ENCODE results near the gene MRPS21. TPM values are rescaled to one million over a fixed set of nuclear protein-coding genes. Genes with fewer than 3 reads are reported as not detected.

MRPS21 gene
- total RNA-seq, 1 donor from 2014 or later: 66.7 TPM

DNA sequence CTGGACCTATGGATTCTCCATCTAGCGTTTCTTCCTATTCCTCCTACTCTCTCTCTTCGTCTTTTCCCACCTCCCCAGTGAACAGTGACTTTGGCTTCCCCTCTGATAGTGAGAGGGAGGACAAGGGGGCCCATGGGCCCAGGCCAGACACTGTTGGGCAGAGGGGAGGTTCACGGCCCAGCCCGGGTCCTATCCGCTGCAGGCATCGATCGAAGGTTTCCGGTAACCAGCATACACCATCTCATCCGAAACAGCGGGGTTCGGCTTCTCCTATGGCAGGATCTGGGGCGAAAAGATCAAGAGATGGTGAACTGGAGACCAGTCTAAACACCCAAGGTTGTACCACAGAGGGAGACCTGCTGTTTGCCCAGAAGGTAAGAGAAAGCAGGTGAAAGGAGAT lies 10.4 kb upstream of the MRPS21 start:
- Histone ChIP-seq H3K36me3 (ENCODE audit: control insufficient read depth, insufficient read depth, low read length) (no peaks in the 10 kb centered on the region), H3K4me3 (ENCODE audit: low read depth, low read length) (peak overlapping the region; percentile 56), H3K27me3 (ENCODE audit: control insufficient read depth, insufficient read depth, low read length) (peaks cover 2% of the 10 kb centered on the region)
- no peak for DNase-seq (ENCODE audit: low read depth)
- TF ChIP-seq, protein P1, sequence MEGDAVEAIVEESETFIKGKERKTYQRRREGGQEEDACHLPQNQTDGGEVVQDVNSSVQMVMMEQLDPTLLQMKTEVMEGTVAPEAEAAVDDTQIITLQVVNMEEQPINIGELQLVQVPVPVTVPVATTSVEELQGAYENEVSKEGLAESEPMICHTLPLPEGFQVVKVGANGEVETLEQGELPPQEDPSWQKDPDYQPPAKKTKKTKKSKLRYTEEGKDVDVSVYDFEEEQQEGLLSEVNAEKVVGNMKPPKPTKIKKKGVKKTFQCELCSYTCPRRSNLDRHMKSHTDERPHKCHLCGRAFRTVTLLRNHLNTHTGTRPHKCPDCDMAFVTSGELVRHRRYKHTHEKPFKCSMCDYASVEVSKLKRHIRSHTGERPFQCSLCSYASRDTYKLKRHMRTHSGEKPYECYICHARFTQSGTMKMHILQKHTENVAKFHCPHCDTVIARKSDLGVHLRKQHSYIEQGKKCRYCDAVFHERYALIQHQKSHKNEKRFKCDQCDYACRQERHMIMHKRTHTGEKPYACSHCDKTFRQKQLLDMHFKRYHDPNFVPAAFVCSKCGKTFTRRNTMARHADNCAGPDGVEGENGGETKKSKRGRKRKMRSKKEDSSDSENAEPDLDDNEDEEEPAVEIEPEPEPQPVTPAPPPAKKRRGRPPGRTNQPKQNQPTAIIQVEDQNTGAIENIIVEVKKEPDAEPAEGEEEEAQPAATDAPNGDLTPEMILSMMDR (IDR thresholded peaks at IDR 0.05; ENCODE audit: insufficient read depth, low read length, poor library complexity, severe bottlenecking): no peak

DNA sequence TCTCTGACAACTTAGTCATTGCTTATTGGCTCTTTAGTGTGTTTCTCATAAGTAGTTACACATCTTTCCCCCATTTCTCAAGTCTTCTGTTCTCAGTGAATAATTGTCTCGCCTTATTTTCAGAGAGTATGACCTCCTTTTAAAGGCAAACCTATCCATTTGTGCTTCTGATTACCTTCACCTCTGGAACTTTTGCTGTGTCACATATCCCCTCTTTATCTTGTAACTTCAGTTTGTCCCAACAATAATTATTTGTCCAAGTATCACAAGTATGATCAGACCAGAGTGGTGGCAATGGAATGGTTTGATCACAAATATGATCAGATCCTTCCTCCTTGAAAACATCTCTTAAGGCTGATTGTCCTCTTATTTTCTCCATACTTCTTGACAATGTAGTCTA lies 5.3 kb upstream of the MRPS21 start:
- no peak overlapping the region for H3K4me3 ChIP-seq (ENCODE audit: low read depth, low read length)
- no peaks in the 10 kb centered on the region for H3K36me3 ChIP-seq (ENCODE audit: control insufficient read depth, insufficient read depth, low read length)
- TF ChIP-seq, protein P1 (IDR thresholded peaks at IDR 0.05; ENCODE audit: insufficient read depth, low read length, poor library complexity, severe bottlenecking): no peak
- no peak for DNase-seq (ENCODE audit: low read depth)
- H3K27me3 ChIP-seq (ENCODE audit: control insufficient read depth, insufficient read depth, low read length): no peaks in the 10 kb centered on the region

DNA sequence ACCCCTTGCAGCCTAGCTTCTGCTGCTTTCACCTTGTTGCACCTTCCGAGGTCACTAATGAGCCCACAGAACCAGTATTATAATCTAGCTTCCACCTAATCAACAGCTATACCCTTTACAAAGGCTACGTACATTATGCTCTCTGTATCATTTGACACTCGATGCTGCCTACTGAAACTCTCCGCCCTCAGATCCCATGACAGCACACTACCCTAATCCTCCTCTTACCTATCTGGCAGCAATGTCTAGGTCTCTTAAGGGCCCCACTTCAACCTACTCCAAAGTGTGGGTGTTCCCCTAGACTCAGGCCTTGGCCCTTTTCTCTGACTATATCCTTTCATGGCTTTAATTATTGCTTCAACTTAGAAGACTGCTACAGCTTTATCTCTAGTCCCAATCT lies 4.8 kb upstream of the MRPS21 start:
- Histone ChIP-seq H3K36me3 (ENCODE audit: control insufficient read depth, insufficient read depth, low read length) (no peaks in the 10 kb centered on the region), H3K4me3 (ENCODE audit: low read depth, low read length) (no peak overlapping the region), H3K27me3 (ENCODE audit: control insufficient read depth, insufficient read depth, low read length) (no peaks in the 10 kb centered on the region)
- no peak for DNase-seq (ENCODE audit: low read depth)
- TF ChIP-seq, protein P1 (IDR thresholded peaks at IDR 0.05; ENCODE audit: insufficient read depth, low read length, poor library complexity, severe bottlenecking): no peak

DNA sequence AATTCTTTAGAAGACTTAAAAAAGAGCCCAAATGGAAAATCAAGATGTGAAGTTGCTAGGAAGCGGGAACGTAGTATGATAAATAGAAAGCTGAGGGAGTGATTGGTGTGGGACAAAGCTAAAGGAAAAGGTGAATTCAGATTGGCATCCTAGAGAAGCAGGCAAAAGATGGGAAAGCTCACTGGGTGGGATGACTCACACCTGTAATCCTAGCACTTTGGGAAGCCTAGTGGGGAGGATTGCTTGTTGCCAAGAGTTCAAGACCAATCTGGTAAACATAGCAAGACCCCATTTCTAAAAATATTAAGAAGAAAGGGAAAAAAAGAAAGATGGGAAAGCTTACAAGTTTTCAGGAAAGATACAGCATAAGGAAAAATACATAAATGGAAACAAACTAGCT lies 1.8 kb downstream of the MRPS21 start:
- Histone ChIP-seq H3K4me3 (ENCODE audit: low read depth, low read length) (no peak overlapping the region), H3K27me3 (ENCODE audit: control insufficient read depth, insufficient read depth, low read length) (no peaks in the 10 kb centered on the region), H3K36me3 (ENCODE audit: control insufficient read depth, insufficient read depth, low read length) (no peaks in the 10 kb centered on the region)
- TF ChIP-seq, protein P1 (IDR thresholded peaks at IDR 0.05; ENCODE audit: insufficient read depth, low read length, poor library complexity, severe bottlenecking): no peak
- DNase-seq (ENCODE audit: low read depth): no peak

DNA sequence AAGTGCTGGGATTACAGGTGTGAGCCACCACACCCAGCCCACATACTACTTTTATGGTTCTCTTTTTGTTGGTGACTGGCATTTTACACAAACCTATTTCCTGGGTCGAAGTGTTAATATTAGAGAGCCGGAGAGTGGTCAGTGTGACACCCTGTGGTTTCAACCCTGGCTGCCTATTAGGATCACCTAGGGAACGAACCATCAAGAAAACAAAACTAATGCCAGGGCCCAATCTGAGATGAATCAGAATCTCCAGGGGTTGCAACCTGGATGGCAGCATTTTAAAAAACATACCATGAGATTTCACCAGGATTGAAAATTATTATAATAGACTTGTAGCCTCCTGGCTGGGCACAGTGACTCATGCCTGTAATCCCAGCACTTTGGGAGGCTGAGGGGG lies 6.1 kb downstream of the MRPS21 start:
- TF ChIP-seq, protein P1 (IDR thresholded peaks at IDR 0.05; ENCODE audit: insufficient read depth, low read length, poor library complexity, severe bottlenecking): no peak
- Histone ChIP-seq H3K27me3 (ENCODE audit: control insufficient read depth, insufficient read depth, low read length) (no peaks in the 10 kb centered on the region), H3K4me3 (ENCODE audit: low read depth, low read length) (no peak overlapping the region), H3K36me3 (ENCODE audit: control insufficient read depth, insufficient read depth, low read length) (peaks cover 1% of the 10 kb centered on the region)
- no peak for DNase-seq (ENCODE audit: low read depth)

DNA sequence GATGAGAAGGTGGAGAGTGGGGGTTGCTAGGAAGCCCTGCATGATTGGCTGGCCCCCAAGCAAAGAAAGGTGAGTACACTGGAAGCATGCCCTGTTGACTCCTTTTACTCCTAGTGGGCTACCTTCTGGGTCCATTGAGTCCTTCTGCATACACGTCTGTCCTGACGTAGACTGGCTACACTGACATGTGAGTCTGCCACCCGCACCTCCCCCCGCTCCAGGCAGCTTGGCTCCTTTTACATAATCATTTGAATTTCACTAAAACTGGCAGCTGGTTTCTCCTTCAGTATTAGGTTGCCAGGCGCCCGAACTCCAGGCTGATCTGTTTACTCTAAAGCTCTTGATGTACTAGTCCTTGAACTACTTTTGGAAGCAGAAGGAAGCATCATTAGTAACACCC lies 8.7 kb downstream of the MRPS21 start:
- TF ChIP-seq, protein P1 (IDR thresholded peaks at IDR 0.05; ENCODE audit: insufficient read depth, low read length, poor library complexity, severe bottlenecking): no peak
- H3K27me3 ChIP-seq (ENCODE audit: control insufficient read depth, insufficient read depth, low read length): no peaks in the 10 kb centered on the region
- no peak for DNase-seq (ENCODE audit: low read depth)
- no peak overlapping the region for H3K4me3 ChIP-seq (ENCODE audit: low read depth, low read length)
- H3K36me3 ChIP-seq (ENCODE audit: control insufficient read depth, insufficient read depth, low read length): peaks cover 1% of the 10 kb centered on the region

All from kidney epithelial cell (primary cell).